Measurements from ENCODE around the gene HOXB7. TPM values are rescaled to one million over a fixed set of nuclear protein-coding genes. Genes with fewer than 3 reads are reported as not detected.

The HOXB7 gene
- total and polyA plus RNA-seq, 4 donors: 0.08 to 0.31 (median 0.27) TPM

GRCh38 chr17:48609759-48610281, 997 bp downstream of the HOXB7 start (continued):
- no peak for TF ChIP-seq SP1 (IDR thresholded peaks at IDR 0.05)
- TF ChIP-seq HNF4G (IDR thresholded peaks at IDR 0.05): no peak
- TF ChIP-seq YY1 (IDR thresholded peaks at IDR 0.05): no peak

DNA sequence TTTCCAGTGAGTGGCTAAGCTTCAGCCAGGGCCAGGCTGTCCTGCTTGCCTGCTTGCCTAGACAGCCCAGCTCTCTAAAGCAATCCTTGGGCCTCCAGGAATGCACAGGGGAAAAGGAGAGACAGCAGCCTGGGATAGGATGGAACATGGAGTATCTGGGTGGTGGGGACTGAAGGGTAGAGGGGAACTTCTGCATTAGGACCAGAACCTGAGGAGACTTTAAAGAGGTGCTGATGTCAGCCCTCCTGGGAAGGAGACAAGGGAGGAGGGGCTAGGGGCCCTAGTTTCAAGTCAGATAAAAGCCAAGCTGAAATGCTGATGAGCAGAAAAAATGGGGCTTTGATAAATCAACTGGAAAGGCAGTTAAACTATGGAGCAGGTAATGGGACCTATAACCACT, 1.8 kb downstream of the HOXB7 start:
- no peak overlapping the region for H3K9ac ChIP-seq (ENCODE audit: low read depth in 1 of 2, low read length in 2 of 2)
- H3K4me3 ChIP-seq (ENCODE audit: low read depth in 1 of 3, low read length in 3 of 3): no peak overlapping the region
- H3K9me3 ChIP-seq (ENCODE audit: control insufficient read depth in 4 of 4, low read length in 3 of 4): no peaks in the 10 kb centered on the region
- H3K27me3 ChIP-seq (ENCODE audit: control insufficient read depth in 4 of 4, insufficient read depth in 4 of 4, low read length in 3 of 4): peaks cover 6 to 28% (median 12%) of the 10 kb centered on the region in 4 donors
- H3K36me3 ChIP-seq (ENCODE audit: control insufficient read depth in 4 of 4, insufficient read depth in 3 of 4, low read depth in 1 of 4, low read length in 3 of 4): no peaks in the 10 kb centered on the region
- peaks cover 0 to 17% (median 7%) of the 10 kb centered on the region in 4 donors for H3K4me1 ChIP-seq (ENCODE audit: control insufficient read depth in 4 of 4, insufficient read depth in 4 of 4, low read length in 3 of 4)
- no peak for TF ChIP-seq FOXA1 (IDR thresholded peaks at IDR 0.05)
- no peak overlapping the region for H3K27ac ChIP-seq (ENCODE audit: low read depth in 1 of 2, low read length in 2 of 2)
- no peak for DNase-seq (ENCODE audit: low spot score)

DNA sequence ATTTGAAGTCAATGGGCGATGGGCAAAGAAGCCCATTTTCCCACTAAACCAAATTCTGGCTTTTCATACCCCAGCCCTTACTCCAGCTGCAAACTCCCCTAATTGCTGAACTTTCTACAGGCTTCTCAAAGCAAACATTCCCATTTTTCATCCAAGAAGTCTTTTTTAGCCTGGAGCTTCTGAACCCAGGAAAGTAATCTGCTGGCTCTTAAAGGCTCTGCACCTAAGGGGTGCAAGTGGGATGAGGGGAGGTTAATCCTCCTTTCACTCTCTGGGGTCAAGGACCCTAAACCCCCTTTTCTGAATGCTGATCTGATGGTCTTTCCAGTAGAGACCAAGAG, 2.4 kb downstream of the HOXB7 start:
- Histone ChIP-seq H3K4me1 (ENCODE audit: control insufficient read depth in 4 of 4, insufficient read depth in 4 of 4, low read length in 3 of 4) (peaks cover 0 to 16% (median 7%) of the 10 kb centered on the region in 4 donors), H3K9ac (ENCODE audit: low read depth in 1 of 2, low read length in 2 of 2) (no peak overlapping the region), H3K27ac (ENCODE audit: low read depth in 1 of 2, low read length in 2 of 2) (no peak overlapping the region), H3K4me3 (ENCODE audit: low read depth in 1 of 3, low read length in 3 of 3) (no peak overlapping the region), H3K27me3 (ENCODE audit: control insufficient read depth in 4 of 4, insufficient read depth in 4 of 4, low read length in 3 of 4) (peaks cover under 1 to 26% (median 14%) of the 10 kb centered on the region in 4 donors), H3K36me3 (ENCODE audit: control insufficient read depth in 4 of 4, insufficient read depth in 3 of 4, low read depth in 1 of 4, low read length in 3 of 4) (no peaks in the 10 kb centered on the region), H3K9me3 (ENCODE audit: control insufficient read depth in 4 of 4, low read length in 3 of 4) (no peaks in the 10 kb centered on the region)
- TF ChIP-seq, protein P1, sequence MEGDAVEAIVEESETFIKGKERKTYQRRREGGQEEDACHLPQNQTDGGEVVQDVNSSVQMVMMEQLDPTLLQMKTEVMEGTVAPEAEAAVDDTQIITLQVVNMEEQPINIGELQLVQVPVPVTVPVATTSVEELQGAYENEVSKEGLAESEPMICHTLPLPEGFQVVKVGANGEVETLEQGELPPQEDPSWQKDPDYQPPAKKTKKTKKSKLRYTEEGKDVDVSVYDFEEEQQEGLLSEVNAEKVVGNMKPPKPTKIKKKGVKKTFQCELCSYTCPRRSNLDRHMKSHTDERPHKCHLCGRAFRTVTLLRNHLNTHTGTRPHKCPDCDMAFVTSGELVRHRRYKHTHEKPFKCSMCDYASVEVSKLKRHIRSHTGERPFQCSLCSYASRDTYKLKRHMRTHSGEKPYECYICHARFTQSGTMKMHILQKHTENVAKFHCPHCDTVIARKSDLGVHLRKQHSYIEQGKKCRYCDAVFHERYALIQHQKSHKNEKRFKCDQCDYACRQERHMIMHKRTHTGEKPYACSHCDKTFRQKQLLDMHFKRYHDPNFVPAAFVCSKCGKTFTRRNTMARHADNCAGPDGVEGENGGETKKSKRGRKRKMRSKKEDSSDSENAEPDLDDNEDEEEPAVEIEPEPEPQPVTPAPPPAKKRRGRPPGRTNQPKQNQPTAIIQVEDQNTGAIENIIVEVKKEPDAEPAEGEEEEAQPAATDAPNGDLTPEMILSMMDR (IDR thresholded peaks at IDR 0.05; ENCODE audit: low read depth, low read length, missing input control): no peak
- no peak for TF ChIP-seq FOXA2 (IDR thresholded peaks at IDR 0.05)
- TF ChIP-seq, protein P2, sequence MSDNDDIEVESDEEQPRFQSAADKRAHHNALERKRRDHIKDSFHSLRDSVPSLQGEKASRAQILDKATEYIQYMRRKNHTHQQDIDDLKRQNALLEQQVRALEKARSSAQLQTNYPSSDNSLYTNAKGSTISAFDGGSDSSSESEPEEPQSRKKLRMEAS (IDR thresholded peaks at IDR 0.05): no peak
- no peak for TF ChIP-seq EGR1 (IDR thresholded peaks at IDR 0.05; ENCODE audit: low read depth in 2 of 2)
- no peak for TF ChIP-seq GABPA (IDR thresholded peaks at IDR 0.05 in 1 of 2, conservative IDR thresholded peaks at IDR 0.05 in 1 of 2)
- no peak for TF ChIP-seq NR2F2 (IDR thresholded peaks at IDR 0.05)
- TF ChIP-seq TAF1 (conservative IDR thresholded peaks at IDR 0.05): no peak
- TF ChIP-seq HNF4G (IDR thresholded peaks at IDR 0.05): no peak
- no peak for TF ChIP-seq YY1 (IDR thresholded peaks at IDR 0.05)
- TF ChIP-seq JUND (IDR thresholded peaks at IDR 0.05): no peak
- TF ChIP-seq RAD21 (IDR thresholded peaks at IDR 0.05): no peak
- TF ChIP-seq, protein P3, sequence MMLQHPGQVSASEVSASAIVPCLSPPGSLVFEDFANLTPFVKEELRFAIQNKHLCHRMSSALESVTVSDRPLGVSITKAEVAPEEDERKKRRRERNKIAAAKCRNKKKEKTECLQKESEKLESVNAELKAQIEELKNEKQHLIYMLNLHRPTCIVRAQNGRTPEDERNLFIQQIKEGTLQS (IDR thresholded peaks at IDR 0.05): no peak
- TF ChIP-seq, protein P4, sequence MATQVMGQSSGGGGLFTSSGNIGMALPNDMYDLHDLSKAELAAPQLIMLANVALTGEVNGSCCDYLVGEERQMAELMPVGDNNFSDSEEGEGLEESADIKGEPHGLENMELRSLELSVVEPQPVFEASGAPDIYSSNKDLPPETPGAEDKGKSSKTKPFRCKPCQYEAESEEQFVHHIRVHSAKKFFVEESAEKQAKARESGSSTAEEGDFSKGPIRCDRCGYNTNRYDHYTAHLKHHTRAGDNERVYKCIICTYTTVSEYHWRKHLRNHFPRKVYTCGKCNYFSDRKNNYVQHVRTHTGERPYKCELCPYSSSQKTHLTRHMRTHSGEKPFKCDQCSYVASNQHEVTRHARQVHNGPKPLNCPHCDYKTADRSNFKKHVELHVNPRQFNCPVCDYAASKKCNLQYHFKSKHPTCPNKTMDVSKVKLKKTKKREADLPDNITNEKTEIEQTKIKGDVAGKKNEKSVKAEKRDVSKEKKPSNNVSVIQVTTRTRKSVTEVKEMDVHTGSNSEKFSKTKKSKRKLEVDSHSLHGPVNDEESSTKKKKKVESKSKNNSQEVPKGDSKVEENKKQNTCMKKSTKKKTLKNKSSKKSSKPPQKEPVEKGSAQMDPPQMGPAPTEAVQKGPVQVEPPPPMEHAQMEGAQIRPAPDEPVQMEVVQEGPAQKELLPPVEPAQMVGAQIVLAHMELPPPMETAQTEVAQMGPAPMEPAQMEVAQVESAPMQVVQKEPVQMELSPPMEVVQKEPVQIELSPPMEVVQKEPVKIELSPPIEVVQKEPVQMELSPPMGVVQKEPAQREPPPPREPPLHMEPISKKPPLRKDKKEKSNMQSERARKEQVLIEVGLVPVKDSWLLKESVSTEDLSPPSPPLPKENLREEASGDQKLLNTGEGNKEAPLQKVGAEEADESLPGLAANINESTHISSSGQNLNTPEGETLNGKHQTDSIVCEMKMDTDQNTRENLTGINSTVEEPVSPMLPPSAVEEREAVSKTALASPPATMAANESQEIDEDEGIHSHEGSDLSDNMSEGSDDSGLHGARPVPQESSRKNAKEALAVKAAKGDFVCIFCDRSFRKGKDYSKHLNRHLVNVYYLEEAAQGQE (IDR thresholded peaks at IDR 0.05): no peak
- DNase-seq (ENCODE audit: low spot score): no peak
- 83% methylated on average over 1 of the region's 1 CpG for WGBS

Data from liver (tissue), 9 donors.